NCI-H748 treated with DMSO at 0.1 percent for 48 hours (cell line): ENCODE results near the gene PCDHGC5.

Experiments used
- DNase-seq: peaks from one replicate; lab custom pipeline; 2025; lab: John Stamatoyannopoulos, UW

PCDHGC5 gene

DNA sequence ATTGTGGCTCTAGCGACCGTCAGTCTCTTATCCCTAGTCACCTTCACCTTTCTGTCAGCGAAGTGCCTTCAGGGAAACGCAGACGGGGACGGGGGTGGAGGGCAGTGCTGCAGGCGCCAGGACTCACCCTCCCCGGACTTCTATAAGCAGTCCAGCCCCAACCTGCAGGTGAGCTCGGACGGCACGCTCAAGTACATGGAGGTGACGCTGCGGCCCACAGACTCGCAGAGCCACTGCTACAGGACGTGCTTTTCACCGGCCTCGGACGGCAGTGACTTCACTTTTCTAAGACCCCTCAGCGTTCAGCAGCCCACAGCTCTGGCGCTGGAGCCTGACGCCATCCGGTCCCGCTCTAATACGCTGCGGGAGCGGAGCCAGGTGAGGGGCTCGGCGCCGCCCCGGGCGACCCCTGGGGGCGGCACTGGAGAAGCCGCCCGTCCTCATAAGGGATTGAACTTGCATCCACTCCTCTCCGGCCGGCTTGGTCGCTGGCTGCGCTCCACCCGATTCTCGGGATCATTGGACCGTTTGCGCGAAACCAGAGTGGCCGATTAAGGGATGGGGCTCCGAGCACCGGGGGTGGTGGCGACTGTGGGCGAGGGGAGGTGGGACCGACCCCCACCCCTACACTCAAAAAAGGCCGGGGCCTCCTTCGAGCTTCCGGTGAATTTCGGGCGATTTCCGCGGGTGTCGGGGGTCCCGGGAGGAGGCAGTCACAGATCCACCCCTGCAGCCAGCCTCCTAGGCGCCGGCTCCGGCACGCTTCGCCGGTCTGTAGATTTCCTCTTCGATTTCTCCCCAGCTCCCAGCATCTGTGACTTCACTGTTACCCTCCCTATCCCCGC lies 2.7 kb downstream of the PCDHGC5 start:
- DNase-seq = no peak

DNA sequence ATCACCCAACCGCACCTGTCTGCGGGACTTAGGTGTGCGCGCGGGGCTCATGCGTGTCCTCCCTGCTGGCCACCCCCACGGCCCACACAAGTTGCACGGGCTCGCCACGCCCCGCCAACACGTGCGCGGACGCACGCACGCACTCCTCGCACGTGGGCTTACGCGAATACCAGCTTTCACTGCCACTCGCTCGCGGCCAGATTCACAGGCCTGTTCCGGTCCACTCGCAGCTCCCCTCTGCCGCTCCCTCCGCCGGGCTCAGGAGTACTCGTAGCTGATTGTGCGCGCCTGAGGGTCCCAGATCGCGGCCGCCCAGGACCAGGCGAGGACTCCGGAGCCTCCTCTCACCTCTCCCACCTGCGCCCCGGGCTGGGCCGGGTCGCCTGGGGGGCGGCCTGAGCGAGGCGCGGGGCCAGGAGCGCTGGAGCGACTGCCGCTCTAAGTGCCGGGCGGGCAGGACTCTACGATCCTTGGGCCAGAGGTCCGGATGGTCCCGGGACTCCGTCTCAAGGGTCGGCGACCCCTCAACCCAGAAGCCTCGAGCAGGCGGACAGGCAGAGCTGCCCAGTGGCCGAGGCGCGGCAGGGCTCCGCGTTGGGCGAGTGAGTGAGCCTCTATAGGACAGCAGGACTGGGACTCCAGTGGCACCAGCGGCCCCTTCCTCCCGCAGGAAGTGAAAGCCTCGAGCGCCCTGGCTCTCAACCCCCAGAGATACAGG lies 3.4 kb downstream of the PCDHGC5 start:
- DNase-seq = no peak

DNA sequence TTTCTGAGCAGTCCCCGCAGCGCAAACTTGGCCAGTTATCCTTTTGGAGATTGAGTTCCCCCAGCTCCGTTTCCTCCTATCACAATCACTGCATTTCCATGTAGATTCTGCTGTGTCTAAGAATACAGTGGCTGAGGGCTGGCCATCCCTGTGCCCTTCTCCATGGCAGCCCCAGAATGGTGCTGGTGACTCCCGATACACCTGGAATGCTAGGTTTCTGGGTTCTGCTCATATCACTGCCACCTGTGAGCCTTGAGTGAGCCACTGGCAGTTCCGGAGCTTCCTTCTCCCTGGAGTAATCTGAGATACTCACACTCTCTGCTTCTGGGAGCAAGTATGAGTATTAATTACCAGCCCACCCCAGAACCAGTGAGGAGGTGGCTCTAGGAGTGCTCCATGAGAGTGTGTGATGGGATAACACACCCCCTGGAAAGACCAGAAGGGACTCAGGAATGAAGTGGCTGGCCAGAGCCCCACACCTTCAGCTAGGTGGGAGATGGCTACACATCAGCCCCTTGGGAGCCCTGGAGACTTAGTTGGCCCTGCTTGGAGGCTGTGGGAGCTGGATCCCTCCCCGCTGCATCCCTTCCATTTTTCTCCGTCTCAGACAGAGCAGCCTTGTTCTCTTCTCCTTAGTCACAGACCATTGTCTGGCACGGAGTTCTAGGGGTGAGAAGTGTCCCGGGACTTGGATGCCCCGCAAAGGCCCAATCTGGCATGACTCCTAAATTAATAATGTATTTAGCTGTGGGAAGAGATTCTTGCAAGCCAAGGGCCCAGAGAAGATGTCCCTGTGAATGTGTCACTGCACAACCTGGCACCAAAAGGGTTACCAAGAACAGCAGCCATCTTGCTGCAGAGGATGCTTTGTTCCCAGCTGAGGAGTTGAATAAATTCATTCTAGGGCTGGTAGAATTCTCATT lies 4.9 kb downstream of the PCDHGC5 start:
- DNase-seq = no peak

GRCh38 chr5:141494761-141495452 lies 6.0 kb downstream of the PCDHGC5 start:
- no peak for DNase-seq

DNA sequence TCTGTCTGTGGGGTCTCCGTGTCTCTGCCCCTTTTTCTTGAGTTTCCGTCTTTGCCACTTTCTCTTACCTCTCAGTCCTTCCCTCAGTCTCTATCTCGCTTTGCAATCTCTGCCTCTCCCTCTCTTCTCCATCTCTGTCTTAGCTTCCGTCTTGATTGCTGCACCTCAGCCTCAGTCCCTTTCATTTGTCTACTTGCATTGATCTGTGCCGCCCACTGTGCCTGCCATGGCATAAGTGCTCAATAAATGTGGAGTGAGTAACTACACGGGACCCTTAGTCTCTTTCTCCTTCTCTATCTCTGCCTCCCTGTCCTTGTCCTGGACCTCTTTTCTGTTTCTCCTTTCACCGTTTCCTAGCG lies 6.6 kb downstream of the PCDHGC5 start:
- DNase-seq = no peak

DNA sequence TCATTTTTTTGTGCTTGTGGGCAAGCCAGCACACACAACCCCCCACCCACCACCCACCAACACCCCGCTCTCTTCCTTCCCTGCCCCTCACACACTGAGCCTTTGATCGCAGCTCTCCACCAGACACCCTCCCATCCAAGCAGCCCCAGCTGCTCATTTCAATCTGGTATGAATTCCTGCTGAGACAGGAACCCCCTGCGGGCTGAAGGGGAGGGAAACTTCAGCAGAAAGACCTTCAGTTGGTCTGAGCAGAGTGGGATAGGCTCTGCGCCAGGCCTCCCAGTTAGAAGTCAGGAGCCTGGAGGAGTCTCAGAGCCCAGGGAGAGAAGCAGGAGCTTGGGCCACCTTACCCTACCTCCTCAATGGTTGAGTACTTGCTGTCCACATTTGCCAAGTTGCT lies 7.2 kb downstream of the PCDHGC5 start:
- DNase-seq = no peak

DNA sequence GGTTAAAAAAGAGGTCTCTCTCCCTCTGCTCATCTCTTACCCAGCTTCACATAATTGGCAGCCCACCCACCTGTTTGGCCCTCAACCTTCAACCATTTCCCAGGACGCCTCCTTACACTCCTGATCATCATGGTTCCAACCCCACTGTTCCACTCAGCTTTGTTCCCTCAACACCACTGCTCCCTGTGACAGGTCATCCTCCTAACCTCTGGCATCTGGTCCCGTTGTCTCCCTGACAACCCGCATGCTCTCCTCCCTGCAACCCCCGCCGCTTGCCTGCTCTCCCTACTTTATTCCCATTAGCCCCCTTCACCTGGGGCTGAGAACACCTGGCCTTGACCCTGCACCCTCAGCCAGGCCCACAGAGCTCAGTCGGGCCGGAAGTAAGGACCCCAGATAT lies 12.9 kb downstream of the PCDHGC5 start:
- DNase-seq = no peak

DNA sequence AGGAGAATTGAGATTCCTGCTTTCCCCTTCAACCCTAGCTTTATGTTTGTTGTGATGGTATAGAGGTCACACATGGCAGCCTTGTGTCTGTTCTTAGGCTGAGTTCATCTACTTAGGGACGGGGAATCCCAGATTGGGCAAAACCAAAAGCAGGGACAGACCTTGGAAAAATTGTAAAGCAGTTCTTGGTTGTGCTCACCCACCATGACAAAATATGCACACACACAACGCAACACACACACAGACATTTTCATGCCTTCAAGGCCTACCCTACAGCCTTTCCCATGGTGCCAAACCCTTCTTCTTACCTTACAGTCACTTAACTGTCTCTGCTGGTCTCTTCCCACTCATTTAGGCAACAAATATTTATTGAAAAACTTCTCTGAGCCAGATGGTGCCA lies 14.8 kb downstream of the PCDHGC5 start:
- no peak for DNase-seq

- DNase-seq = no peak
These were observed 15.3 kb downstream of the PCDHGC5 start for GRCh38 chr5:141504216-141504615.

- no peak for DNase-seq
These were observed 17.7 kb downstream of the PCDHGC5 start for GRCh38 chr5:141506381-141507155.

- no peak for DNase-seq
These were observed 18.7 kb downstream of the PCDHGC5 start for GRCh38 chr5:141507387-141508091.

DNA sequence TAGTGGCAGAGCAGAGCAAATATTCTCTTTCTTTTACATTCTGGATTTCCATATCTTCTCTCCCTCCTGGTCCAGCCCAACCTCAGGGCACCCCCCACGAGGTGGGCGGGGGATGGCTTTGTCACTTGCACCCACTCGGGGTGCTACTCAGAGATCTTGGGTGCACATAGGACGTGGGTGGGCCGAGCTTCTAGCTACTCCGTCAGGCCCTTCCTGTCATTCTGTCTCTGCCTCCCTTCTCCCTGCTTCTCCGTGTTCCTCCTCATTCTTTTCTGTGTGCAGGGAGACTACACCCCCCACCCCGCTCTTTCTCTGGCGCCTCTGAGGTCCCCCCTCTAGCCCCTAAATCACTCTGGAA lies 19.5 kb downstream of the PCDHGC5 start:
- no peak for DNase-seq

GRCh38 chr5:141508798-141509611 lies 20.1 kb downstream of the PCDHGC5 start:
- no peak for DNase-seq

DNA sequence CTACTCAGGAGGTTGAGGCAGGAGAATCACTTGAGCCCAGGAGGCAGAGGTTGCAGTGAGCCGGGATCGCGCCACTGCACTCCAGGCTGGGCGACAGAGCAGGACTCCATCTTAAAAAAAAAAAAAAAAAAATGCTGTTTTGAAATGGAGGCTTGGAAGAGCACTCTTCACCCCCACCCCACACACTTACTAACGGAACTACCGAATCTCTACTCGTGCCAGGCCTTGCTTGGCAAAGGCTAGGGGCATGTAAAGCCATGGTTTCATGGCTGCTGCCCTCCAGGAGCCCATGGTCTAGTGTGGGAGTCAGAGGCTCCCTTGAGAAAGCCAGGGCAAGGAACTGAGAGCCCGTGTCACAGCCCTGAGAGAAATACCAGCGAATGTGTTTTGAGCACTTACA lies 21.3 kb downstream of the PCDHGC5 start:
- no peak for DNase-seq

DNA sequence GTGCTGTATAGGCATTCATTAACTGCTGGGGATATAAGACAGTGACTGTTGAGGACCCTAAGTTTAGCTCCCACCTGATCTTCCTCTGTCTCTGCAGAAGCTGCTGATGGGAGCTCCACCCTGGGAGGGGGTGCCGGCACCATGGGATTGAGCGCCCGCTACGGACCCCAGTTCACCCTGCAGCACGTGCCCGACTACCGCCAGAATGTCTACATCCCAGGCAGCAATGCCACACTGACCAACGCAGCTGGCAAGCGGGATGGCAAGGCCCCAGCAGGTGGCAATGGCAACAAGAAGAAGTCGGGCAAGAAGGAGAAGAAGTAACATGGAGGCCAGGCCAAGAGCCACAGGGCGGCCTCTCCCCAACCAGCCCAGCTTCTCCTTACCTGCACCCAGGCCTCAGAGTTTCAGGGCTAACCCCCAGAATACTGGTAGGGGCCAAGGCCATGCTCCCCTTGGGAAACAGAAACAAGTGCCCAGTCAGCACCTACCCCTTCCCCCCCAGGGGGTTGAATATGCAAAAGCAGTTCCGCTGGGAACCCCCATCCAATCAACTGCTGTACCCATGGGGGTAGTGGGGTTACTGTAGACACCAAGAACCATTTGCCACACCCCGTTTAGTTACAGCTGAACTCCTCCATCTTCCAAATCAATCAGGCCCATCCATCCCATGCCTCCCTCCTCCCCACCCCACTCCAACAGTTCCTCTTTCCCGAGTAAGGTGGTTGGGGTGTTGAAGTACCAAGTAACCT lies 22.1 kb downstream of the PCDHGC5 start:
- no peak for DNase-seq

GRCh38 chr5:141511771-141512325 lies 23.0 kb downstream of the PCDHGC5 start:
- DNase-seq = no peak

- peak; percentile 55 for DNase-seq
These were observed 23.6 kb downstream of the PCDHGC5 start for GRCh38 chr5:141512390-141512910.

GRCh38 chr5:141512911-141513626 lies 24.2 kb downstream of the PCDHGC5 start:
- DNase-seq = no peak
